Testis (tissue), 2 donors: ENCODE data around the gene DMBT1.

Source experiments
- POLR2A ChIP-seq: fragments of 450-650 bp; IDR thresholded peaks from one replicate; pipeline ENCODE4 v1.6.1; 2017; ENCODE audit warnings: antibody characterized with exemption, mild to moderate bottlenecking, moderate library complexity
- TF ChIP-seq, protein P1 (sequence below), 3 experiments: fragments of 450-650 bp in 2 of 3; fragments of 200-600 bp in 1 of 3; sonication (generic) in 1 of 3; IDR thresholded peaks; one replicate each; pipeline ENCODE4 v1.5.1; 2016 to 2019; ENCODE audit warnings: antibody characterized with exemption in 3 of 3, mild to moderate bottlenecking in 2 of 3, moderate library complexity in 1 of 3

DNA sequence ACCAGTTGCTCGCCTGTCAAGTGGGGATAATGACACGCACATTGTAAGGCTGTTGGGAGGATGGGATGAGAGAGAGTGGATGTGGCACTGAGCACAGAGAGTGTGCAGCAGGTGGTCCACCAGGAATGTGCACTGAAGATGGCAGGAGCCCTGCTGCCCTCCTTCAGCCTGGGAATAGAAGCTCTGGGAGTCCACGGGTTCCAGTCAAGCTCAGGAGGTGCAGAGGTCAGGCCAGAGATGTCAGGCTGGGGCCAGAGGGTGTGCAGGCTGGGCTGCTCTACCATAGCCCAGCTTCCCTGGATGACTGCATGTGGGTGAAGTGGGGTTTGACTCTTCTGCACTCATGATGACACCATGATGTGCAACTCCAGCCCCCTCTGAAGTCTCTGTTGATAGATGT is 80.4 kb downstream of the DMBT1 start:
- TF ChIP-seq, protein P1, sequence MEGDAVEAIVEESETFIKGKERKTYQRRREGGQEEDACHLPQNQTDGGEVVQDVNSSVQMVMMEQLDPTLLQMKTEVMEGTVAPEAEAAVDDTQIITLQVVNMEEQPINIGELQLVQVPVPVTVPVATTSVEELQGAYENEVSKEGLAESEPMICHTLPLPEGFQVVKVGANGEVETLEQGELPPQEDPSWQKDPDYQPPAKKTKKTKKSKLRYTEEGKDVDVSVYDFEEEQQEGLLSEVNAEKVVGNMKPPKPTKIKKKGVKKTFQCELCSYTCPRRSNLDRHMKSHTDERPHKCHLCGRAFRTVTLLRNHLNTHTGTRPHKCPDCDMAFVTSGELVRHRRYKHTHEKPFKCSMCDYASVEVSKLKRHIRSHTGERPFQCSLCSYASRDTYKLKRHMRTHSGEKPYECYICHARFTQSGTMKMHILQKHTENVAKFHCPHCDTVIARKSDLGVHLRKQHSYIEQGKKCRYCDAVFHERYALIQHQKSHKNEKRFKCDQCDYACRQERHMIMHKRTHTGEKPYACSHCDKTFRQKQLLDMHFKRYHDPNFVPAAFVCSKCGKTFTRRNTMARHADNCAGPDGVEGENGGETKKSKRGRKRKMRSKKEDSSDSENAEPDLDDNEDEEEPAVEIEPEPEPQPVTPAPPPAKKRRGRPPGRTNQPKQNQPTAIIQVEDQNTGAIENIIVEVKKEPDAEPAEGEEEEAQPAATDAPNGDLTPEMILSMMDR (IDR thresholded peaks at IDR 0.05), result no peak
- TF ChIP-seq POLR2A, result no peak
